H9 (cell line): ENCODE measurements around the gene TCF23. TPM values are rescaled to one million over a fixed set of nuclear protein-coding genes. Genes with fewer than 3 reads are reported as not detected.

Experiments used
- DNase-seq: peaks from one replicate; pipeline ENCODE4 v3.0.0-alpha.2; 2017
- H2AFZ ChIP-seq: one replicate; pipeline ENCODE4 v1.6.1; 2013; ENCODE audit warnings: mild to moderate bottlenecking, low read length, control low read depth, moderate library complexity
- H2AK5ac ChIP-seq: 2 replicates; pipeline ENCODE4 v1.6.1; 2013; ENCODE audit warnings: low read length, control low read depth, mixed read lengths; ENCODE audit not compliant: insufficient read length
- H2BK120ac ChIP-seq: one replicate; pipeline ENCODE4 v1.6.1; 2013; ENCODE audit warnings: low read depth, mild to moderate bottlenecking, low read length, control low read depth, inconsistent platforms; ENCODE audit not compliant: poor library complexity, severe bottlenecking
- H2BK12ac ChIP-seq: 2 replicates; pipeline ENCODE4 v1.6.1; 2013; ENCODE audit warnings: low read length, control low read depth, mixed read lengths, low read depth; ENCODE audit not compliant: insufficient read length
- H2BK15ac ChIP-seq: 2 replicates; pipeline ENCODE4 v1.6.1; 2013; ENCODE audit warnings: low read depth, low read length, control low read depth
- H2BK20ac ChIP-seq: one replicate; pipeline ENCODE4 v1.6.1; 2013; ENCODE audit warnings: low read depth, mild to moderate bottlenecking, low read length, control low read depth, inconsistent platforms; ENCODE audit not compliant: poor library complexity, severe bottlenecking
- H2BK5ac ChIP-seq: 2 replicates; pipeline ENCODE4 v1.6.1; 2013; ENCODE audit warnings: low read length, control low read depth, mixed read lengths; ENCODE audit not compliant: insufficient read length
- H3K14ac ChIP-seq: 2 replicates; pipeline ENCODE4 v1.6.1; 2013; ENCODE audit warnings: low read length, control low read depth; ENCODE audit not compliant: insufficient read depth
- H3K18ac ChIP-seq: 2 replicates; pipeline ENCODE4 v1.6.1; 2013; ENCODE audit warnings: low read depth, mild to moderate bottlenecking, mixed read lengths, low read length, control low read depth; ENCODE audit not compliant: insufficient read length
- H3K23ac ChIP-seq: 2 replicates; pipeline ENCODE4 v1.6.1; 2013; ENCODE audit warnings: low read length, control low read depth, mixed read lengths, low read depth; ENCODE audit not compliant: insufficient read length
- H3K23me2 ChIP-seq: 2 replicates; pipeline ENCODE4 v1.6.1; 2013; ENCODE audit warnings: low read depth, mild to moderate bottlenecking, mixed read lengths, low read length, control low read depth; ENCODE audit not compliant: insufficient read length, poor library complexity, severe bottlenecking
- H3K27ac ChIP-seq: 2 replicates; pipeline ENCODE4 v1.5.1; 2013; ENCODE audit warnings: low read length, control low read depth, mixed read lengths, low read depth; ENCODE audit not compliant: insufficient read length
- H3K27me3 ChIP-seq: 2 replicates; pipeline ENCODE4 v1.6.1; 2013; ENCODE audit warnings: low read length, control low read depth, inconsistent platforms; ENCODE audit not compliant: insufficient read depth
- H3K4ac ChIP-seq: 2 replicates; pipeline ENCODE4 v1.6.1; 2013; ENCODE audit warnings: low read depth, mild to moderate bottlenecking, control low read depth, inconsistent platforms, low read length, moderate library complexity
- H3K4me1 ChIP-seq: 2 replicates; pipeline ENCODE4 v1.6.1; 2013; ENCODE audit warnings: low read length, control low read depth, inconsistent platforms; ENCODE audit not compliant: insufficient read depth
- H3K4me2 ChIP-seq: 2 replicates; pipeline ENCODE4 v1.6.1; 2013; ENCODE audit warnings: low read length, control low read depth, mixed read lengths; ENCODE audit not compliant: insufficient read length, insufficient read depth
- H3K56ac ChIP-seq: 2 replicates; pipeline ENCODE4 v1.6.1; 2013; ENCODE audit warnings: low read depth, mild to moderate bottlenecking, mixed read lengths, low read length, control low read depth; ENCODE audit not compliant: insufficient read length
- H3K79me1 ChIP-seq: 2 replicates; pipeline ENCODE4 v1.6.1; 2013; ENCODE audit warnings: low read depth, mild to moderate bottlenecking, moderate library complexity, low read length, control low read depth, inconsistent platforms; ENCODE audit not compliant: insufficient read depth, poor library complexity, severe bottlenecking
- H3K79me2 ChIP-seq: 2 replicates; pipeline ENCODE4 v1.6.1; 2013; ENCODE audit warnings: low read length, control low read depth, inconsistent platforms; ENCODE audit not compliant: insufficient read depth
- H3K9ac ChIP-seq: 2 replicates; pipeline ENCODE4 v1.6.1; 2013; ENCODE audit warnings: low read length, control low read depth, mixed read lengths; ENCODE audit not compliant: insufficient read length; ENCODE audit errors: extremely low read depth
- H3K9me3 ChIP-seq: one replicate; pipeline ENCODE4 v1.6.1; 2013; ENCODE audit warnings: low read depth, low read length, inconsistent platforms; ENCODE audit not compliant: control insufficient read depth
- H3T11ph ChIP-seq: one replicate; pipeline ENCODE4 v1.6.1; 2013; ENCODE audit warnings: mild to moderate bottlenecking, low read length, control low read depth, inconsistent platforms
- H4K20me1 ChIP-seq: one replicate; pipeline ENCODE4 v1.6.1; 2013; ENCODE audit not compliant: control insufficient read depth, insufficient read length, insufficient read depth
- H4K5ac ChIP-seq: 2 replicates; pipeline ENCODE4 v1.6.1; 2013; ENCODE audit warnings: low read depth, mild to moderate bottlenecking, mixed read lengths, low read length, control low read depth; ENCODE audit not compliant: insufficient read length
- H4K8ac ChIP-seq: replicated peaks from 2 replicates; pipeline ENCODE4 v1.6.1; 2013; ENCODE audit warnings: low read length, control low read depth, mixed read lengths, low read depth; ENCODE audit not compliant: insufficient read length
- H4K91ac ChIP-seq: 2 replicates; pipeline ENCODE4 v1.6.1; 2013; ENCODE audit warnings: low read depth, mild to moderate bottlenecking, moderate library complexity, mixed read lengths, low read length, control low read depth; ENCODE audit not compliant: insufficient read length
- H3K27ac Mint-ChIP-seq, 3 experiments: 2 replicates in 2 of 3; 3 replicates in 1 of 3; pipeline ENCODE4 v1.8.0; 2020 to 2021; ENCODE audit warnings: mixed read lengths in 3 of 3, mild to moderate bottlenecking in 1 of 3, moderate library complexity in 1 of 3
- H3K27me3 Mint-ChIP-seq: 2 replicates; pipeline ENCODE4 v1.8.0; 2021; ENCODE audit warnings: low read depth, mild to moderate bottlenecking, moderate library complexity, mixed read lengths
- H3K36me3 Mint-ChIP-seq, 3 experiments: 2 replicates in 2 of 3; 3 replicates in 1 of 3; pipeline ENCODE4 v1.8.0; 2020 to 2021; ENCODE audit warnings: low read depth in 3 of 3, mixed read lengths in 3 of 3; ENCODE audit not compliant: insufficient read depth in 1 of 3
- H3K4me1 Mint-ChIP-seq, 2 experiments: 2 replicates each; pipeline ENCODE4 v1.8.0; 2020; ENCODE audit warnings: mixed read lengths in 2 of 2
- H3K4me3 Mint-ChIP-seq, 2 experiments: 2 replicates in 1 of 2; 3 replicates in 1 of 2; pipeline ENCODE4 v1.8.0; 2020 to 2021; ENCODE audit warnings: mild to moderate bottlenecking in 2 of 2, mixed read lengths in 2 of 2, moderate library complexity in 1 of 2
- H3K9me3 Mint-ChIP-seq, 2 experiments: 2 replicates in 1 of 2; 3 replicates in 1 of 2; pipeline ENCODE4 v1.8.0; 2020; ENCODE audit warnings: mild to moderate bottlenecking in 2 of 2, mixed read lengths in 2 of 2, moderate library complexity in 1 of 2
- WGBS: extraction: QIAGEN DNeasy Blood & Tissue Kit; methylation state at CpG from one replicate; pipeline ENCODE4 v1.1.7; 2013; ENCODE audit warnings: missing lambda C conversion rate, low lambda C conversion rate, mixed read lengths; ENCODE audit not compliant: insufficient read length; ENCODE audit errors: extremely low coverage; 5-methylcytosine and 5-hydroxymethylcytosine counted together
- total RNA-seq: library from RNA; stranded (reverse); gene quantifications from 2 replicates; pipeline ENCODE4 v1.2.1, GENCODE V29; 2021
- TF ChIP-seq, protein P1 (sequence below): fragments of 200-600 bp; sonication (generic); conservative IDR thresholded peaks from 3 replicates; pipeline ENCODE4 v1.8.0; 2021; ENCODE audit warnings: antibody characterized with exemption, mild to moderate bottlenecking

TCF23 gene
- total RNA-seq, 1 experiment from 2014 or later, result not detected

DNA sequence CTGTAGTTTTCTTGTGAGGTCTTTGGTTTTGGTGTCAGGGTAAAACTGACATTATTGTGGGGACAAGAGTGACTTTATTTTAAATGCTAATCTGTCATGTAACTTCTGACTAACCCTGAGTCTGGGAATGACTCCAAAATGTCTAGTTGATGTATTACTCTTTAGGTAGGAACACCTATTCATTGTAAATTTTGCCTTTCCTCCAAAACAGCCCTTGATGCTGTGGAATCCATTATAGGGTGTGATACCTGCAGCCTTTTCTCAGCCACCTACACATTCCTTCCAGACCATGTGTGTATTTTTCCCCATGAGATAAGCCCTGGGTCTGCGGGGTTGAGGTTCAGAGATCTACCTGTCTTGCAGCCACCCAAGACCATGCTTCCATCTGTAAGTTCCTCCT lies 5.5 kb upstream of the TCF23 start:
- TF ChIP-seq, protein P1, sequence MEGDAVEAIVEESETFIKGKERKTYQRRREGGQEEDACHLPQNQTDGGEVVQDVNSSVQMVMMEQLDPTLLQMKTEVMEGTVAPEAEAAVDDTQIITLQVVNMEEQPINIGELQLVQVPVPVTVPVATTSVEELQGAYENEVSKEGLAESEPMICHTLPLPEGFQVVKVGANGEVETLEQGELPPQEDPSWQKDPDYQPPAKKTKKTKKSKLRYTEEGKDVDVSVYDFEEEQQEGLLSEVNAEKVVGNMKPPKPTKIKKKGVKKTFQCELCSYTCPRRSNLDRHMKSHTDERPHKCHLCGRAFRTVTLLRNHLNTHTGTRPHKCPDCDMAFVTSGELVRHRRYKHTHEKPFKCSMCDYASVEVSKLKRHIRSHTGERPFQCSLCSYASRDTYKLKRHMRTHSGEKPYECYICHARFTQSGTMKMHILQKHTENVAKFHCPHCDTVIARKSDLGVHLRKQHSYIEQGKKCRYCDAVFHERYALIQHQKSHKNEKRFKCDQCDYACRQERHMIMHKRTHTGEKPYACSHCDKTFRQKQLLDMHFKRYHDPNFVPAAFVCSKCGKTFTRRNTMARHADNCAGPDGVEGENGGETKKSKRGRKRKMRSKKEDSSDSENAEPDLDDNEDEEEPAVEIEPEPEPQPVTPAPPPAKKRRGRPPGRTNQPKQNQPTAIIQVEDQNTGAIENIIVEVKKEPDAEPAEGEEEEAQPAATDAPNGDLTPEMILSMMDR, result no peak
- peaks cover 0 to under 1% of the 10 kb centered on the region in 2 experiments; a peak in 1 of 4 replicates for H3K4me1 Mint-ChIP-seq
- no peak overlapping the region for H3K4me3 Mint-ChIP-seq

More for the DNA sequence above, 5.5 kb upstream of the TCF23 start:
- H4K8ac ChIP-seq, result no peak overlapping the region
- H3K23ac ChIP-seq, result no peak overlapping the region
- H3K4me1 ChIP-seq, result no peaks in the 10 kb centered on the region
- no peak overlapping the region for H3K18ac ChIP-seq
- Mint-ChIP-seq H3K27ac (no peak overlapping the region), H3K27me3 (peaks cover 16% of the 10 kb centered on the region), H3K9me3 (no peaks in the 10 kb centered on the region; a peak in 1 of 5 replicates), H3K36me3 (no peaks in the 10 kb centered on the region)
- no peak overlapping the region for H3K9ac ChIP-seq
- H2BK15ac ChIP-seq, result no peak overlapping the region
- no peaks in the 10 kb centered on the region for H3K79me1 ChIP-seq
- H2BK12ac ChIP-seq, result no peak overlapping the region
- no peak overlapping the region for H3K4me2 ChIP-seq
- H3K9me3 ChIP-seq, result no peaks in the 10 kb centered on the region
- no peak overlapping the region for H3K56ac ChIP-seq
- no peak overlapping the region for H3K4ac ChIP-seq
- H2AK5ac ChIP-seq, result no peak overlapping the region
- H4K20me1 ChIP-seq, result no peaks in the 10 kb centered on the region
- H3K23me2 ChIP-seq, result no peaks in the 10 kb centered on the region
- H2AFZ ChIP-seq, result no peak overlapping the region
- no peaks in the 10 kb centered on the region for H3K27me3 ChIP-seq
- H4K5ac ChIP-seq, result no peak overlapping the region
- H3K27ac ChIP-seq, result no peak overlapping the region
- no CpG with 5 or more reads among the region's 1 CpG for WGBS
- no peaks in the 10 kb centered on the region for H3K79me2 ChIP-seq
- H2BK120ac ChIP-seq, result no peak overlapping the region
- H2BK5ac ChIP-seq, result no peak overlapping the region
- no peak overlapping the region for H2BK20ac ChIP-seq
- DNase-seq, result no peak
- no peak overlapping the region for H3T11ph ChIP-seq
- no peak overlapping the region for H4K91ac ChIP-seq
- H3K14ac ChIP-seq, result no peak overlapping the region
